Measurements from ENCODE around the gene ICE2. TPM values are rescaled to one million over a fixed set of nuclear protein-coding genes. Genes with fewer than 3 reads are reported as not detected.
"Not testable (repeated sequence)": the region's sequence is repeated elsewhere in the genome, so short reads cannot be mapped to it uniquely, and the experiment has no call there.

ICE2 gene
- total and polyA plus RNA-seq, 8 donors: 10.5 to 127 (median 31.5) TPM

- Histone ChIP-seq H3K27ac (peak overlapping the region; percentile 29 to 72 (median 65)), H3K4me3 (no peak overlapping the region), H3K36me3 (no peaks in the 10 kb centered on the region), H3K27me3 (no peaks in the 10 kb centered on the region), H3K9me3 (no peaks in the 10 kb centered on the region), H3K4me1 (peaks cover 8 to 24% (median 22%) of the 10 kb centered on the region in 4 donors)
- no peak for TF ChIP-seq EP300 (IDR thresholded peaks at IDR 0.05)
- TF ChIP-seq POLR2AphosphoS5 (IDR thresholded peaks at IDR 0.05): peak in 1 of 3 donors; percentile 46
- intact Hi-C loops (cut with DNase I; ENCODE audit: low total_unique reads): no loop called here
- 50 to 60% (median 56%) methylated on average over 10 of the region's 10 CpGs for WGBS, 5 donors
- peak in 1 of 2 donors; percentile 63 for DNase-seq
Observed at GRCh38 chr15:60414016-60414682, 64.8 kb downstream of the ICE2 start.

- intact Hi-C loops (cut with DNase I; ENCODE audit: low total_unique reads): no loop called here
- no peak for TF ChIP-seq EP300 (IDR thresholded peaks at IDR 0.05)
- TF ChIP-seq CTCF (IDR thresholded peaks at IDR 0.05): no peak
- no peak for TF ChIP-seq POLR2A (IDR thresholded peaks at IDR 0.05)
- TF ChIP-seq POLR2AphosphoS5 (IDR thresholded peaks at IDR 0.05): no peak
- Histone ChIP-seq H3K4me1 (peaks cover 11 to 32% (median 30%) of the 10 kb centered on the region in 4 donors), H3K27ac (peak overlapping the region in 4 of 5 donors; percentile 29 to 72 (median 55)), H3K9me3 (no peaks in the 10 kb centered on the region), H3K36me3 (no peaks in the 10 kb centered on the region), H3K4me3 (no peak overlapping the region), H3K27me3 (no peaks in the 10 kb centered on the region)
- WGBS, 5 donors: 50 to 67% (median 61%) methylated on average over 8 to 9 of the region's 9 CpGs
- DNase-seq: peak in 1 of 2 donors; percentile 39
Observed at GRCh38 chr15:60413231-60413824, 65.6 kb downstream of the ICE2 start.

GRCh38 chr15:60412807-60413206 is 66.1 kb downstream of the ICE2 start:
- H3K27ac ChIP-seq: peak overlapping the region in 3 of 5 donors; percentile 45 to 72 (median 65)
- H3K9me3 ChIP-seq; H3K27me3 ChIP-seq; H3K4me3 ChIP-seq; DNase-seq; H3K36me3 ChIP-seq; intact Hi-C loops (cut with DNase I; ENCODE audit: low total_unique reads): not testable (repeated sequence)
- 88 to 97% (median 95%) methylated on average over 21 of the region's 21 CpGs for WGBS, 5 donors
- peaks cover 17 to 37% (median 32%) of the 10 kb centered on the region in 4 donors for H3K4me1 ChIP-seq

- intact Hi-C loops (cut with DNase I; ENCODE audit: low total_unique reads): no loop called here
- no peaks in the 10 kb centered on the region for H3K27me3 ChIP-seq
- WGBS, 5 donors: 85 to 93% (median 89%) methylated on average over 9 of the region's 9 CpGs
- H3K4me3 ChIP-seq: no peak overlapping the region
- DNase-seq: no peak
- TF ChIP-seq POLR2A (IDR thresholded peaks at IDR 0.05): no peak
- TF ChIP-seq POLR2AphosphoS5 (IDR thresholded peaks at IDR 0.05): no peak
- TF ChIP-seq CTCF (IDR thresholded peaks at IDR 0.05): no peak
- TF ChIP-seq EP300 (IDR thresholded peaks at IDR 0.05): no peak
- H3K4me1 ChIP-seq: peaks cover 24 to 46% (median 41%) of the 10 kb centered on the region in 4 donors
- no peaks in the 10 kb centered on the region for H3K36me3 ChIP-seq
- no peak overlapping the region for H3K27ac ChIP-seq
- no peaks in the 10 kb centered on the region for H3K9me3 ChIP-seq
Observed at GRCh38 chr15:60411774-60412425, 67.0 kb downstream of the ICE2 start.

- H3K27me3 ChIP-seq; H3K9me3 ChIP-seq; DNase-seq; intact Hi-C loops (cut with DNase I; ENCODE audit: low total_unique reads); H3K4me3 ChIP-seq; H3K27ac ChIP-seq; H3K36me3 ChIP-seq: not testable (repeated sequence)
- 88 to 96% (median 94%) methylated on average over 9 of the region's 9 CpGs for WGBS, 5 donors
- H3K4me1 ChIP-seq: peaks cover 24 to 54% (median 43%) of the 10 kb centered on the region in 4 donors
Observed at GRCh38 chr15:60410350-60410749, 68.6 kb downstream of the ICE2 start.

Measured in stomach (tissue), 9 donors.